H9 (cell line): ENCODE results near the gene PDRG1. TPM values are rescaled to one million over a fixed set of nuclear protein-coding genes. Genes with fewer than 3 reads are reported as not detected.

Source experiments
- DNase-seq: peaks from one replicate; pipeline ENCODE4 v3.0.0-alpha.2; 2017
- H2AFZ ChIP-seq: one replicate; pipeline ENCODE4 v1.6.1; 2013; ENCODE audit warnings: mild to moderate bottlenecking, low read length, control low read depth, moderate library complexity
- H2AK5ac ChIP-seq: 2 replicates; pipeline ENCODE4 v1.6.1; 2013; ENCODE audit warnings: low read length, control low read depth, mixed read lengths; ENCODE audit not compliant: insufficient read length
- H2BK120ac ChIP-seq: one replicate; pipeline ENCODE4 v1.6.1; 2013; ENCODE audit warnings: low read depth, mild to moderate bottlenecking, low read length, control low read depth, inconsistent platforms; ENCODE audit not compliant: poor library complexity, severe bottlenecking
- H2BK12ac ChIP-seq: 2 replicates; pipeline ENCODE4 v1.6.1; 2013; ENCODE audit warnings: low read length, control low read depth, mixed read lengths, low read depth; ENCODE audit not compliant: insufficient read length
- H2BK15ac ChIP-seq: 2 replicates; pipeline ENCODE4 v1.6.1; 2013; ENCODE audit warnings: low read depth, low read length, control low read depth
- H2BK20ac ChIP-seq: one replicate; pipeline ENCODE4 v1.6.1; 2013; ENCODE audit warnings: low read depth, mild to moderate bottlenecking, low read length, control low read depth, inconsistent platforms; ENCODE audit not compliant: poor library complexity, severe bottlenecking
- H2BK5ac ChIP-seq: 2 replicates; pipeline ENCODE4 v1.6.1; 2013; ENCODE audit warnings: low read length, control low read depth, mixed read lengths; ENCODE audit not compliant: insufficient read length
- H3K14ac ChIP-seq: 2 replicates; pipeline ENCODE4 v1.6.1; 2013; ENCODE audit warnings: low read length, control low read depth; ENCODE audit not compliant: insufficient read depth
- H3K18ac ChIP-seq: 2 replicates; pipeline ENCODE4 v1.6.1; 2013; ENCODE audit warnings: low read depth, mild to moderate bottlenecking, mixed read lengths, low read length, control low read depth; ENCODE audit not compliant: insufficient read length
- H3K23ac ChIP-seq: 2 replicates; pipeline ENCODE4 v1.6.1; 2013; ENCODE audit warnings: low read length, control low read depth, mixed read lengths, low read depth; ENCODE audit not compliant: insufficient read length
- H3K23me2 ChIP-seq: 2 replicates; pipeline ENCODE4 v1.6.1; 2013; ENCODE audit warnings: low read depth, mild to moderate bottlenecking, mixed read lengths, low read length, control low read depth; ENCODE audit not compliant: insufficient read length, poor library complexity, severe bottlenecking
- H3K27ac ChIP-seq: 2 replicates; pipeline ENCODE4 v1.5.1; 2013; ENCODE audit warnings: low read length, control low read depth, mixed read lengths, low read depth; ENCODE audit not compliant: insufficient read length
- H3K27me3 ChIP-seq: 2 replicates; pipeline ENCODE4 v1.6.1; 2013; ENCODE audit warnings: low read length, control low read depth, inconsistent platforms; ENCODE audit not compliant: insufficient read depth
- H3K4ac ChIP-seq: 2 replicates; pipeline ENCODE4 v1.6.1; 2013; ENCODE audit warnings: low read depth, mild to moderate bottlenecking, control low read depth, inconsistent platforms, low read length, moderate library complexity
- H3K4me1 ChIP-seq: 2 replicates; pipeline ENCODE4 v1.6.1; 2013; ENCODE audit warnings: low read length, control low read depth, inconsistent platforms; ENCODE audit not compliant: insufficient read depth
- H3K4me2 ChIP-seq: 2 replicates; pipeline ENCODE4 v1.6.1; 2013; ENCODE audit warnings: low read length, control low read depth, mixed read lengths; ENCODE audit not compliant: insufficient read length, insufficient read depth
- H3K56ac ChIP-seq: 2 replicates; pipeline ENCODE4 v1.6.1; 2013; ENCODE audit warnings: low read depth, mild to moderate bottlenecking, mixed read lengths, low read length, control low read depth; ENCODE audit not compliant: insufficient read length
- H3K79me1 ChIP-seq: 2 replicates; pipeline ENCODE4 v1.6.1; 2013; ENCODE audit warnings: low read depth, mild to moderate bottlenecking, moderate library complexity, low read length, control low read depth, inconsistent platforms; ENCODE audit not compliant: insufficient read depth, poor library complexity, severe bottlenecking
- H3K79me2 ChIP-seq: 2 replicates; pipeline ENCODE4 v1.6.1; 2013; ENCODE audit warnings: low read length, control low read depth, inconsistent platforms; ENCODE audit not compliant: insufficient read depth
- H3K9ac ChIP-seq: 2 replicates; pipeline ENCODE4 v1.6.1; 2013; ENCODE audit warnings: low read length, control low read depth, mixed read lengths; ENCODE audit not compliant: insufficient read length; ENCODE audit errors: extremely low read depth
- H3K9me3 ChIP-seq: one replicate; pipeline ENCODE4 v1.6.1; 2013; ENCODE audit warnings: low read depth, low read length, inconsistent platforms; ENCODE audit not compliant: control insufficient read depth
- H3T11ph ChIP-seq: one replicate; pipeline ENCODE4 v1.6.1; 2013; ENCODE audit warnings: mild to moderate bottlenecking, low read length, control low read depth, inconsistent platforms
- H4K20me1 ChIP-seq: one replicate; pipeline ENCODE4 v1.6.1; 2013; ENCODE audit not compliant: control insufficient read depth, insufficient read length, insufficient read depth
- H4K5ac ChIP-seq: 2 replicates; pipeline ENCODE4 v1.6.1; 2013; ENCODE audit warnings: low read depth, mild to moderate bottlenecking, mixed read lengths, low read length, control low read depth; ENCODE audit not compliant: insufficient read length
- H4K8ac ChIP-seq: replicated peaks from 2 replicates; pipeline ENCODE4 v1.6.1; 2013; ENCODE audit warnings: low read length, control low read depth, mixed read lengths, low read depth; ENCODE audit not compliant: insufficient read length
- H4K91ac ChIP-seq: 2 replicates; pipeline ENCODE4 v1.6.1; 2013; ENCODE audit warnings: low read depth, mild to moderate bottlenecking, moderate library complexity, mixed read lengths, low read length, control low read depth; ENCODE audit not compliant: insufficient read length
- H3K27ac Mint-ChIP-seq, 3 experiments: 2 replicates in 2 of 3; 3 replicates in 1 of 3; pipeline ENCODE4 v1.8.0; 2020 to 2021; ENCODE audit warnings: mixed read lengths in 3 of 3, mild to moderate bottlenecking in 1 of 3, moderate library complexity in 1 of 3
- H3K27me3 Mint-ChIP-seq: 2 replicates; pipeline ENCODE4 v1.8.0; 2021; ENCODE audit warnings: low read depth, mild to moderate bottlenecking, moderate library complexity, mixed read lengths
- H3K36me3 Mint-ChIP-seq, 3 experiments: 2 replicates in 2 of 3; 3 replicates in 1 of 3; pipeline ENCODE4 v1.8.0; 2020 to 2021; ENCODE audit warnings: low read depth in 3 of 3, mixed read lengths in 3 of 3; ENCODE audit not compliant: insufficient read depth in 1 of 3
- H3K4me1 Mint-ChIP-seq, 2 experiments: 2 replicates each; pipeline ENCODE4 v1.8.0; 2020; ENCODE audit warnings: mixed read lengths in 2 of 2
- H3K4me3 Mint-ChIP-seq, 2 experiments: 2 replicates in 1 of 2; 3 replicates in 1 of 2; pipeline ENCODE4 v1.8.0; 2020 to 2021; ENCODE audit warnings: mild to moderate bottlenecking in 2 of 2, mixed read lengths in 2 of 2, moderate library complexity in 1 of 2
- H3K9me3 Mint-ChIP-seq, 2 experiments: 2 replicates in 1 of 2; 3 replicates in 1 of 2; pipeline ENCODE4 v1.8.0; 2020; ENCODE audit warnings: mild to moderate bottlenecking in 2 of 2, mixed read lengths in 2 of 2, moderate library complexity in 1 of 2
- CTCF ChIP-seq: fragments of 200-600 bp; sonication (generic); conservative IDR thresholded peaks from 3 replicates; pipeline ENCODE4 v1.8.0; 2021; ENCODE audit warnings: antibody characterized with exemption, mild to moderate bottlenecking
- WGBS: extraction: QIAGEN DNeasy Blood & Tissue Kit; methylation state at CpG from one replicate; pipeline ENCODE4 v1.1.7; 2013; ENCODE audit warnings: missing lambda C conversion rate, low lambda C conversion rate, mixed read lengths; ENCODE audit not compliant: insufficient read length; ENCODE audit errors: extremely low coverage; 5-methylcytosine and 5-hydroxymethylcytosine counted together
- total RNA-seq: library from RNA; stranded (reverse); gene quantifications from 2 replicates; pipeline ENCODE4 v1.2.1, GENCODE V29; 2021

The PDRG1 gene
- total RNA-seq, 1 experiment from 2014 or later: 32.2 TPM

- Histone ChIP-seq H3K79me1 (no peaks in the 10 kb centered on the region), H3K4me2 (no peak overlapping the region), H4K8ac (no peak overlapping the region), H3K79me2 (no peaks in the 10 kb centered on the region), H4K91ac (no peak overlapping the region), H2BK20ac (no peak overlapping the region), H3T11ph (no peak overlapping the region), H2BK120ac (no peak overlapping the region), H3K14ac (no peak overlapping the region), H3K18ac (no peak overlapping the region), H3K23ac (no peak overlapping the region), H3K27ac (no peak overlapping the region), H4K5ac (no peak overlapping the region), H3K4ac (no peak overlapping the region), H3K9me3 (no peaks in the 10 kb centered on the region), H3K23me2 (peaks cover 3% of the 10 kb centered on the region), H3K9ac (no peak overlapping the region), H2BK5ac (no peak overlapping the region), H3K4me1 (no peaks in the 10 kb centered on the region), H2BK15ac (no peak overlapping the region), H3K56ac (no peak overlapping the region), H2AFZ (no peak overlapping the region), H2BK12ac (no peak overlapping the region), H2AK5ac (no peak overlapping the region), H3K27me3 (no peaks in the 10 kb centered on the region), H4K20me1 (no peaks in the 10 kb centered on the region)
- TF ChIP-seq CTCF: no peak
- no peaks in the 10 kb centered on the region for H3K36me3 Mint-ChIP-seq
- no peak for DNase-seq
- H3K4me1 Mint-ChIP-seq: peaks cover 13 to 22% of the 10 kb centered on the region in 2 experiments
- H3K27me3 Mint-ChIP-seq: peaks cover 2% of the 10 kb centered on the region; the same call in 1 of the 2 replicates
- H3K4me3 Mint-ChIP-seq: no peak overlapping the region
- WGBS: no CpG with 5 or more reads among the region's 9 CpGs
- no peak overlapping the region for H3K27ac Mint-ChIP-seq
- H3K9me3 Mint-ChIP-seq: no peaks in the 10 kb centered on the region; a peak in 1 of 5 replicates
Observed at GRCh38 chr20:31896049-31896448, 55.8 kb downstream of the PDRG1 start.
